Mucosa of rectum (tissue), 2 donors: ENCODE results near the gene SLC29A3.
A peak's percentile ranks its signal among the peaks of the same experiment; 100 is the strongest.

ENCODE experiments used
- H3K27ac ChIP-seq, 2 donors: one replicate each; pipeline ENCODE4 v1.7.0; 2013; ENCODE audit warnings: inconsistent platforms in 2 of 2, low read depth in 2 of 2, low read length in 2 of 2
- H3K27me3 ChIP-seq, 2 donors: one replicate each; pipeline ENCODE4 v1.7.0; 2013; ENCODE audit warnings: low read length in 2 of 2; ENCODE audit not compliant: control insufficient read depth in 2 of 2, insufficient read depth in 2 of 2
- H3K36me3 ChIP-seq, 2 donors: one replicate each; pipeline ENCODE4 v1.7.0; 2013; ENCODE audit warnings: low read length in 2 of 2; ENCODE audit not compliant: control insufficient read depth in 2 of 2, insufficient read depth in 2 of 2
- H3K4me1 ChIP-seq, 2 donors: one replicate each; pipeline ENCODE4 v1.7.0; 2013; ENCODE audit warnings: low read length in 2 of 2, mild to moderate bottlenecking in 1 of 2; ENCODE audit not compliant: control insufficient read depth in 2 of 2, insufficient read depth in 2 of 2
- H3K4me3 ChIP-seq, 2 donors: one replicate each; pipeline ENCODE4 v1.7.0; 2013; ENCODE audit warnings: low read length in 2 of 2
- H3K9ac ChIP-seq, 2 donors: one replicate each; pipeline ENCODE4 v1.7.0; 2013; ENCODE audit warnings: low read length in 2 of 2, low read depth in 1 of 2, mild to moderate bottlenecking in 1 of 2
- H3K9me3 ChIP-seq, 2 donors: one replicate each; pipeline ENCODE4 v1.7.0; 2013; ENCODE audit warnings: low read length in 2 of 2; ENCODE audit not compliant: control insufficient read depth in 2 of 2
- donor health status: healthy.
- donor health status: Normal muscosa, but diverticular disease.

SLC29A3 gene

GRCh38 chr10:71317739-71318138, 1.3 kb upstream of the SLC29A3 start:
- H3K4me1 ChIP-seq: peaks cover 11 to 12% of the 10 kb centered on the region in 2 donors
- H3K27ac ChIP-seq: no peak overlapping the region
- peaks cover 0 to 2% of the 10 kb centered on the region in 2 donors for H3K36me3 ChIP-seq
- no peaks in the 10 kb centered on the region for H3K9me3 ChIP-seq
- no peak overlapping the region for H3K9ac ChIP-seq
- no peak overlapping the region for H3K4me3 ChIP-seq
- H3K27me3 ChIP-seq: no peaks in the 10 kb centered on the region

DNA sequence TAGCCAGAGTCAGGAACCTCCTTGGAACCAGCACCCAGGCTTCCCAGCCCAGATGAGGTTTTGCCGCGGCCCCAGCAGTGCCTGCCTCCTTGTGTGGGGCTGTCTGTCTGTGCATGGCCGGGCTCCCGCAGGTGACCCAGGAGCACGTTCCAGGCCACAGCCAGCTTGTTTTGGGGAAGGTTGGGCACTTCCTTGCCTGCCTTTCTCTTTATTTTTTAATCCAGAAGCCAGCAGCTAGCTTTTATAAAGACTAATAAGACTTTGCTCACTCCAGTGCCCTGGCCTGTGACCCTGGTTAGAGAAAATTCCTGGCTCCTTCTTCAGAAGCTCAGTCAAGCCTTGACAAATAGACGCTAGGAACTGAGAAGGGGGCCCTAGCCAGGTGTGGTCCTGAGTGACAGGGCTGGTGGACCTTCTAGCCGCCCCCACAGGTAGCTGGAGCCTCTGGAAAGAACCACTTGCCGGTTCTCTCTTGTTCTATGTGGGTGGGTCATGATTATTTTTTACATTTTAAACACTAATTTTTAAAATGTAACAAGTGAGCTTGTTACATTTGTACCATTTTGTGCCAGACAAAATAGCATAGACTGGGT, 837 bp downstream of the SLC29A3 start:
- peaks cover 8 to 12% of the 10 kb centered on the region in 2 donors for H3K4me1 ChIP-seq
- H3K9me3 ChIP-seq: no peaks in the 10 kb centered on the region
- peaks cover 0 to 8% of the 10 kb centered on the region in 2 donors for H3K36me3 ChIP-seq
- peak overlapping the region; percentile 76 to 81 for H3K4me3 ChIP-seq
- no peaks in the 10 kb centered on the region for H3K27me3 ChIP-seq
- peak overlapping the region; percentile 54 to 65 for H3K27ac ChIP-seq
- H3K9ac ChIP-seq: peak overlapping the region; percentile 83 to 92

DNA sequence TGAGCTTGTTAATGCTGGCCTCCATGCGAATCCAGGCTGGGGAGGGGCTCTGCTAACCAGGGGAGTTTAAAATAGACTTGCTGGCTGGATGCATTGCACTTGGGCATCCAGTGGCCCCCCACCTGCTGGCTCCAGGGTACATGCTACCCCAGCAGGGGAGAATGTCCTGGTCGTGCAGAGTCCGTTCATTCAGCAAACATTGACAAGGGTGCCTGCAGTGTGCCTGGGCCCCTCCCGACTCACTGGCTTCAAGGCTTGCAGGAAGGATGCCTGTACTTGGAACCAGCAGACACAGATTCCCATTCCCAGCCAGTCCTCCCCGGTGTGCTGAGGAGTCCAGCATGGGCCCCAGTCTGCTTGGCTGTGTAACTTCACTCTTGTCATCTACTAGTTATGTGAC, 1.5 kb downstream of the SLC29A3 start:
- peaks cover 9 to 12% of the 10 kb centered on the region in 2 donors for H3K4me1 ChIP-seq

DNA sequence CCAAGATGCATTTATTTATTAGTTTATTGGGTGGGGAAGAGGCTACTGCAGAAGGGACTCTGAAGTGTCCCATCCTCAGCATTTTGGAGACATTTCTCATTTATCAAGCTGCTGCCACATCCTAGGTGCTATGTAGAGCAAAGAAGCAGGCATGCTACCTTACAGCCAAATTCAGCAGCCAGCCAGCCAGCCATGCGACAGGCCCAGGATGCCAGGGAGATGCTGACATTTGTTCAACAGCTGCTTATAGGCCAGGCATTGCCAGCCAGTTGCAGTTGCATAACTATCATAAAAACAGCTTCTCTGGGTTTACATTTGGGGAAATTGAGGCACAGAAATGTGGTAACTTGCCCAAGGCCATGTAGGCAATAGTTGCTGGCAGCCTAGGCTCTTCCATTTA, 2.3 kb downstream of the SLC29A3 start:
- no peak overlapping the region for H3K9ac ChIP-seq
- H3K4me3 ChIP-seq: no peak overlapping the region

More for the DNA sequence above, 1.5 kb downstream of the SLC29A3 start:
- Histone ChIP-seq H3K27me3 (no peaks in the 10 kb centered on the region), H3K9me3 (no peaks in the 10 kb centered on the region), H3K27ac (no peak overlapping the region), H3K36me3 (peaks cover 0 to 8% of the 10 kb centered on the region in 2 donors), H3K4me3 (no peak overlapping the region), H3K9ac (no peak overlapping the region)

GRCh38 chr10:71323407-71323806, 4.3 kb downstream of the SLC29A3 start:
- peaks cover 0 to 8% of the 10 kb centered on the region in 2 donors for H3K36me3 ChIP-seq
- H3K9me3 ChIP-seq: no peaks in the 10 kb centered on the region
- H3K4me1 ChIP-seq: peaks cover 9 to 12% of the 10 kb centered on the region in 2 donors
- no peak overlapping the region for H3K27ac ChIP-seq
- no peak overlapping the region for H3K4me3 ChIP-seq
- H3K27me3 ChIP-seq: no peaks in the 10 kb centered on the region
- no peak overlapping the region for H3K9ac ChIP-seq

More for the DNA sequence above, 2.3 kb downstream of the SLC29A3 start:
- Histone ChIP-seq H3K9me3 (no peaks in the 10 kb centered on the region), H3K36me3 (peaks cover 0 to 8% of the 10 kb centered on the region in 2 donors), H3K4me1 (peaks cover 9 to 12% of the 10 kb centered on the region in 2 donors), H3K27ac (no peak overlapping the region), H3K27me3 (no peaks in the 10 kb centered on the region)

DNA sequence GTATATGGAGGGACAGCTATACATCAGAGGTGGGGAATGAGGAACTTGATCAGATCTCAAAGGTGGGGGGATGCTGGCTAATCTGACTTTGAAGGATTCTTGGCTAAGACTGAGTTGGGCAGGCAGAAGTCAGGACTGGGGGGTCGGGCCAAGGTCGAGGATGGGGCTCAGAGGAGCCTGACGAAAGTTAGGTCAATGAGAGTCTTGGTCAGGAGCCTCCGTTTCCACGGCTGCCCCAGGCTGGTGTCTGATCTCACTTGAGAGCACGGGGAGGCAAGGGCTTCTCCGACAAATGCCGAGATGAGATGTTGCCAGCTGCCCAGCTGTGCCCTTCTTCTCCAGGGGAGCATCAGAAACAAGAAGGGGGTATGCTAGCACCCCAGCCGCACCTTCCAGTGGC, 5.7 kb downstream of the SLC29A3 start:
- Histone ChIP-seq H3K36me3 (peaks cover 3 to 8% of the 10 kb centered on the region in 2 donors), H3K27ac (no peak overlapping the region), H3K9me3 (no peaks in the 10 kb centered on the region), H3K27me3 (no peaks in the 10 kb centered on the region), H3K4me1 (peaks cover 2 to 6% of the 10 kb centered on the region in 2 donors), H3K9ac (no peak overlapping the region), H3K4me3 (no peak overlapping the region)

GRCh38 chr10:71325267-71325666, 6.2 kb downstream of the SLC29A3 start:
- Histone ChIP-seq H3K4me1 (peaks cover 0 to 2% of the 10 kb centered on the region in 2 donors), H3K27me3 (no peaks in the 10 kb centered on the region), H3K9me3 (no peaks in the 10 kb centered on the region), H3K4me3 (no peak overlapping the region), H3K36me3 (peaks cover 3 to 8% of the 10 kb centered on the region in 2 donors), H3K9ac (no peak overlapping the region), H3K27ac (no peak overlapping the region)

DNA sequence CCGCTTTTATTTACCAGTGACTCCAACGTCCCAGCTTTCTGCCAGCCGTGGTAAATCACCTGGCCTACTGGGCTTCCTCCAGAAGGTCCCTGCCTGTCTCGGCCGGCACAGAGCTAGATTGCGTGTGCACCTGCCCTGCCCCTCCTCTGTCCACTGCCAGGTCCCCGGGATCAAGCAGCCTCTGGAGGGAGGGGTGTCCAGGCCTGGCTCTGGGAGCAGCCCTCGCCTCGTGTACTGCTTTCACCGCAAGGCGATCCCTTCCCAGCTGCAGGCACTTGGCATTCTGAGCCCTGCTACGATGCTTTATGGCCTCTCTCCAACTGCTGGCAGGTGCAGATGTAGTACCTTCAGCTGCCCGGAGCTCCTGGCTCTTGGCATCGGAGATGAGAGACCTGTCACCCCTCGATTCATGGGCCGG, 7.4 kb downstream of the SLC29A3 start:
- Histone ChIP-seq H3K9me3 (no peaks in the 10 kb centered on the region), H3K36me3 (peaks cover 3 to 8% of the 10 kb centered on the region in 2 donors), H3K27me3 (no peaks in the 10 kb centered on the region), H3K9ac (no peak overlapping the region), H3K27ac (no peak overlapping the region), H3K4me1 (peaks cover 0 to 2% of the 10 kb centered on the region in 2 donors), H3K4me3 (no peak overlapping the region)

- H3K36me3 ChIP-seq: peaks cover 0 to 3% of the 10 kb centered on the region in 2 donors
- no peak overlapping the region for H3K4me3 ChIP-seq
- H3K4me1 ChIP-seq: peaks cover 0 to 2% of the 10 kb centered on the region in 2 donors
- no peak overlapping the region for H3K27ac ChIP-seq
- H3K9ac ChIP-seq: no peak overlapping the region
- H3K27me3 ChIP-seq: no peaks in the 10 kb centered on the region
- H3K9me3 ChIP-seq: no peaks in the 10 kb centered on the region
These were observed 11.8 kb downstream of the SLC29A3 start for GRCh38 chr10:71330789-71331404.

DNA sequence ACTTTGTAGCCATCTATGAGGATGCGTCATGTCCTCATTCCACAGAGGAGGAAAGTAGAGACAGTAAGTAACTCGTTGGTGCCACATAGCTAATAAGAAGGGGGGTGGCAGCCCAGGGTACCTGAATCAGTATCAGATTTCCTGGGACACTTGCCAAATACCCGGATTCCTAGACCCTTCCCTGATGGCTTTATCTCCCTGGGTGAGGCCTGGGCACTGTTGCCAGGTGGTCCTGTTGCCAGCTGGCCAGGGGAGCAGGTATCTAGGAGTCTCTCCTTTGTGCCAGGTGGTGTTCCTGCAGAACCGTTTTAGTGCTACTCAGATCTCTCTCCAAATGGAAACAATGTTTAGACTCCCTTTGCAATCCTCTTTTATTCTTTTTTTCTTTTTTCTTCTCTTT, 12.7 kb downstream of the SLC29A3 start:
- peaks cover 0 to 3% of the 10 kb centered on the region in 2 donors for H3K36me3 ChIP-seq
- H3K27ac ChIP-seq: no peak overlapping the region
- H3K4me3 ChIP-seq: no peak overlapping the region
- H3K9me3 ChIP-seq: no peaks in the 10 kb centered on the region
- no peak overlapping the region for H3K9ac ChIP-seq
- peaks cover 0 to 3% of the 10 kb centered on the region in 2 donors for H3K4me1 ChIP-seq
- no peaks in the 10 kb centered on the region for H3K27me3 ChIP-seq
